Cardiac septum (tissue), 1 donor: ENCODE measurements around the gene POU3F1. TPM values are rescaled to one million over a fixed set of nuclear protein-coding genes. Genes with fewer than 3 reads are reported as not detected.

Experiments used
- DNase-seq: peaks from one replicate; pipeline ENCODE4 v3.0.0-alpha.2; 2020; ENCODE audit warnings: low spot score
- intact Hi-C: fragments of 100-400 bp; cut with DNase I; formaldehyde crosslinking; loops from one replicate; pipeline ENCODE4 v1.14.0; 2022
- microRNA-seq: library from miRNA; unstranded; fragments of <30 nt; microRNA quantifications from one replicate; pipeline ENCODE4 v1.2.0, GENCODE V29; 2020
- total RNA-seq: library from RNA; stranded (reverse); fragmentation: NEBNext Ultra II Directional; extraction: Animal tissue kit (Norgen Biotek cat#: 25700); gene quantifications from one replicate; pipeline ENCODE4 v1.2.1, GENCODE V29; 2021
- donor health status: DM: no; HTN: no; CAD: no.

Gene POU3F1
- total RNA-seq, 1 donor from 2014 or later: not detected

- intact Hi-C loops: no loop called here
- no peak for DNase-seq
Measured at GRCh38 chr1:37997256-37998088, 49.1 kb downstream of the POU3F1 start.

GRCh38 chr1:37995751-37996345, 50.7 kb downstream of the POU3F1 start:
- intact Hi-C loops: no loop called here
- peak; percentile 79 for DNase-seq

- no peak for DNase-seq
- intact Hi-C loops: no loop called here
Measured at GRCh38 chr1:37994886-37995566, 51.6 kb downstream of the POU3F1 start.

Small RNA genes within 50 kb of the gene (microRNA-seq; reads per million reads assigned to microRNA genes)
- gene MIR3659: not detected

Other genes starting within 250 kb of the POU3F1 start
- 52.1 TPM for gene C1orf122, start 239.0 kb downstream of the POU3F1 start, total RNA-seq
- gene YRDC, start 238.6 kb downstream of the POU3F1 start, total RNA-seq: 6.3 TPM
- gene MTF1, start 187.2 kb downstream of the POU3F1 start, total RNA-seq: 16.0 TPM
- gene INPP5B, start 99.7 kb downstream of the POU3F1 start, total RNA-seq: 13.7 TPM
- gene SF3A3, start 56.8 kb downstream of the POU3F1 start, total RNA-seq: 30.9 TPM
- 9.8 TPM for gene FHL3, start 41.3 kb downstream of the POU3F1 start, total RNA-seq
- 29.8 TPM for gene UTP11, start 34.1 kb downstream of the POU3F1 start, total RNA-seq